DMS153 treated with DMSO at 0.1 percent for 48 hours (cell line): Measurements from ENCODE around the gene SBF1.

Experiments used
- DNase-seq: peaks from one replicate; lab custom pipeline; 2025; ENCODE audit not compliant: unreplicated experiment; lab: John Stamatoyannopoulos, UW

SBF1 gene

GRCh38 chr22:50467773-50468440, 6.9 kb downstream of the SBF1 start:
- DNase-seq: no peak

DNA sequence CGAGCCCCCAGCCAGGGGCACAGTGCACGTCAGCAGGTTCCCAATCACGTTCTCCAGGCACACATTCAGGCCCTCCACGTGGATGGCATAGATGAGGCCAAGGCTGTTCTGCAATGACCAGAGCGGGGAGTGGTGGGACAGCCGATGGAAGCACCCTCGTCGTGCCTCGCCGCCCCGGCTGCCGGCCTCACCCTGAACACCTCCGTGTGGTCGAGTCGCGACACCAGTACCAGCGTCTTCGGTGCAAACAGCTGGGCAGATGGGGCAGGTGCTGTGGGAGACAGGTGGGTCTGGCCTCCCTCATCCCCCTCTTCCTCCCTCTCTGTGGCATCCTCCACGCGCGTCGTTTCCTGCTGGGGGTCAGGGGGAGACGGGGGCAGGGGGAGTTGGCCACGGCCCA, 7.5 kb downstream of the SBF1 start:
- DNase-seq: no peak

- DNase-seq: no peak
Observed at GRCh38 chr22:50465066-50465930, 9.5 kb downstream of the SBF1 start.

DNA sequence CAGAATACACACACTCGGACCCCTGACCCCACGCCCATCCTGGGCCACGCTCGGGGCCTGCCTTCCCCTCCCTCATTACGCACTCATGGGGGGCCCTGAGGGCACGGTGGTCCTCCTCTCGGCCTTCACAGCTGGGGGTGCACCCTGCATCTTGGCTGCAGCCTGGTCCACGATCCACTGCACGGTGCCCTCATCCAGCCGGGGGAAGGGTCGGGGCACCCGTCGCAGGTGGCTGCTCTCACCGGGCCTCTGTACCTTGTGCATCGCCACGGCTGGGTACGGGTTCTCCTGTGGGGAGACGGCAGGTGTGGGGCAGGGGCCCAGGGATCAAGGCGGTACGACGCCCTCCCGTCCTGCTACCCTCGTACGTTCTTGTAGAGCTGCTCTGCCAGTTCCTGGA, 10.4 kb downstream of the SBF1 start:
- DNase-seq: no peak

DNA sequence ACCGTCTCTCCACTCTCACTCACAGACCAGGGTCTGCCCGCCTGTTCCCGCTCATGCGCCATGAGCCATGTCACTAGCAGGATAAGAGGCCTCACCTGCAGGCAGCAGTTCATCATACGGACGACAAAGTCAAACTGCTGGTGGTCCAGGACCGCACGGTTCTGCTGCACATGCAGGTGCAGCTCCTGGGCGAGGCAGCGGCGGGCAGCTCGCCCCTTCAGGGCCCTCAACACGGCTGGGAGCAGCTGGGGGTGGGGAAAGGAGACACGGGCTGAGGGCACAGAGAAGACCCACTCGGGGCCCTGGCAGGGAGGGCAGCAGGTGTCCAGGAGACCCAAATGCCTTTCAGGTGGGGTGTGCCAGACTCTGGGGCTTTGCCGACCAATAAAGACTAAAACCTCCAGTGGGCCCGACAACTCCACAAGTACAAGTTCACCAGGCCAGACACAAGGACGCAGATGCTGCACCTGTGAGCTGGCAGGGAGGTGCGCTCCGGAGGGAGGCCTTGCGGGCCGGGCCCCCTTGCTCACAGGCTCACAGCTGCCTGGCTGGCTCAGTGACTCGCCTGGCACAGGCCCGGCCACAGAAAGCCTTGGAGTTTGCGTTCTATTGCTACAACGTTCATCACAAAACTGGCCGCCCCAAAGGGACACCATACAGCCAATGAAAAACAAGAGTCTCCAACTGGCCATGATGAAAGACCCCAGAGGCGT, 11.5 kb downstream of the SBF1 start:
- no peak for DNase-seq

- no peak for DNase-seq
Observed at GRCh38 chr22:50461979-50462540, 12.8 kb downstream of the SBF1 start.

DNA sequence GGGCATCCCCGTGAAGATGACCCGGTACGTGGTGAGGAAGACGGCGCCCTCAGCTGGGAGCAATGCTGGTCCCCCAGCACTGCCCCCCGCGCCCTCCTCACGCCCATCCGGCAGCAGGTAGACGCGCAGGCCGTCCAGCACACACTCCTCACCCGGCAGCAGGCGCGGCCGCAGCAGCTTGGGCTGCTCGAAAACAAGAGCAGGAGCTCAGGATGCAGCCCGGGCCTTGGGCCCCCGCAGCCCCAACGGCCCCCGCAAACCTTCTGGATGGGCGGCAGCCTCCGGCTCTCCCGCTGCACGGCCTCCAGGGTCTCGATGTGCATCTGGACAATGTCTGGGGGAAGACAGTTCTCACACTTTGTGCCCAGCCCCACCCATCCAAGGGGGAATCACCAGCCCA, 13.3 kb downstream of the SBF1 start:
- DNase-seq: no peak

GRCh38 chr22:50460938-50461337, 13.9 kb downstream of the SBF1 start:
- no peak for DNase-seq

DNA sequence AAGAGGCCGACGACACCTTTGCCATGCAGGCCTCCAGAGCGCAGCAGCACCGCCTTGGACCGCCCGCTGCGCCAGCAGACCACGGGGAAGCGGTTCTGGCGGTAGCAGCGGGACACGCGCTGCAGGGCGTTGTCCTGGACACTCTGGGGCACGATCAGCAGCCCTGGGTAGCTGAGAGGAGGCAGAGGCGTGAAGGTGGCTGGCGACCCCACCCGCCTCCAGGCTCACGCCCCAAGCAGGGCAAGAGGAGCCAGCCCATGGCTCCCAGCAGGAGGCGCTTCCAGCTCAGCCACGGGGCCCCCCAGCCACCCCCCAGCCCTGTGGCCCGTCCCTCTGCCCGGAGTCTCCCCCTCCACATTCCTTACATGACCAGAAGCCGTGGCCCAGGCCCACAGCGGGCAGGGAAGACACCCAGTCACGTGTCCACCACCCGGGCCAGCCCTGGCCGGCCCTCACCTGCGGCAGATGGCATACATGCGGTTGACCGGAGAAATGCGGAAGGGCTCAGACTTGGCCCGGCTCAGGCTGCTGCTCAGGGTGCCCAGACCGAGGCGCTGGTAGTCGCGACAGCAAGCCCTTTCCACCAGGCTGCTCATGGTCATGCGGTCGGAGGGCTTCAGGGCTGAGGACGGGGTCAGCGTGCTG, 15.2 kb downstream of the SBF1 start:
- DNase-seq: no peak

- DNase-seq: no peak
Observed at GRCh38 chr22:50459016-50459415, 15.8 kb downstream of the SBF1 start.

DNA sequence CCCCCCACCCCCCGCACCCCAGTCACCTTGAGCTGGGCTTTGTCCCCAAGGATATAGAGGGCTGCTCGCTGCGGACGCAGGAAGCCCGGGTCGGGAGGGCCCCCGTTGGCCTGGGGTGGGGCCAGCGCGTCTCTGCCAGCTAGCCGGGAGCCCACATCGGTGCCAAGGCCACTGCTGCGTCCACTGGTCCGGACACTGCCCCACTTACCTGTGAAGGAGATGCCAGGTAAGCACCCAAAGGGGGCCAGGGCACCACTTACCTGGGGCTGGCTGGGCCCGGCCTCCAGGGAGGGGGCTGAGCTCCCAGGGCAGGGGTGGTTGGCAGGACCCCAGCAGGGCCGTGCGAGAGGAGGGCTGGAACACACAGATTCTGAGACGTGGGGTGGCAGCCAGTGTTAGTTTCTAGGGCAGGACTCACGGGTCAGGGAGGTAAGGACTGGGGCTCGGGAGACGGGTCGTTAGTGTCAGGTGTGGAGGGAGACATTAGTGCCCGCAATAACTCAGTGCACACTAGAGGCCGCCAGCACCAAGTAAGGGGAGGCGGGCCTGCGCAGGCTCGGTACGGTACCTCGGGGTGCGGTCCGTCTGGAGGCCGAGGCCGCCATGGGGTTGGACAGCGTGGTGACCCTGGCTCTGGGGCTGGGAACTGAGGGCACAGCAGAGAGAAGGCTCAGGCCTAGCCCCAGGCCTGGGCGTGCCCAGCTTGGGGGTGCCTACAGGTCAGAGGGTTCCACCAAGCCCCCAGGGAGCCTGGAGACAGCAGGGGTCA, 18.2 kb downstream of the SBF1 start:
- no peak for DNase-seq

DNA sequence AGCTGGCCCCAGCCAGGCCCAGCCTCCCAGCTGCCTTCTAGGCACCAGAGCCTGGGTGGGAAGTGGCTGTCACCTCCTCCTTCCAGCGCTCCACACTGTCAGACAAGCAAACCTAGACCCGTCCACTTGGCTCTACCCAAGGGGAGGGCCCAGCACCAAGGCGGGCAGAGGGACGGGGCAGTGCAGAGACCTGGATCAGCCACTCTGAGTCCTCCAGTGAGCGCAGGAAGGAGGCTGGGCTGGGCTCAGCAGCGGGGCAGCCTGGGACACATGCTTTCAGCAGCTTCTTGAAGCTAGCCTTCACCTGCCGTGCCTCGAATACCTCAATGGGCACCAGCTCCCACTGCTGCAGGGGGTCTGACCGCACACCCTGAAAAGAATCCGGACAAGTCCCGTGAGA, 18.8 kb downstream of the SBF1 start:
- no peak for DNase-seq

GRCh38 chr22:50455201-50455600, 19.6 kb downstream of the SBF1 start:
- no peak for DNase-seq

GRCh38 chr22:50454556-50455075, 20.2 kb downstream of the SBF1 start:
- DNase-seq: no peak

DNA sequence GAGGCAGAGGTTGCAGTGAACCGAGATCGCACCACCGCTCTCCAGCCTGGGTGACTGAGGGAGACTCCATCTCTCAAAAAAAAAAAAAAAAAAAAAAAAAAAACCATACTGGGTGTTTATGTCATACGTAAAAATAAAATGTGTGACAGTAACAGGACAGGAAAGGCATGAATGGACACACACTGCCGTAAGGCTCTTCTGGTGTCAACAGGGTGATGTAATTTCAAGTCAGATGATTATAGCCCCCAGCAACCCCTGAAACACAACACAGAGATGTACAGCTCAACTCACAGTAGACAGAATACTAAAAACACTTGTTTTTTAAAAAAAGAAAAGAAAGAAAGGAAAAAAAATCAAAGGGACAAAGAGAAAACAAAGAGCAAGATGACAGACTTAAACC, 22.2 kb downstream of the SBF1 start:
- DNase-seq: no peak

DNA sequence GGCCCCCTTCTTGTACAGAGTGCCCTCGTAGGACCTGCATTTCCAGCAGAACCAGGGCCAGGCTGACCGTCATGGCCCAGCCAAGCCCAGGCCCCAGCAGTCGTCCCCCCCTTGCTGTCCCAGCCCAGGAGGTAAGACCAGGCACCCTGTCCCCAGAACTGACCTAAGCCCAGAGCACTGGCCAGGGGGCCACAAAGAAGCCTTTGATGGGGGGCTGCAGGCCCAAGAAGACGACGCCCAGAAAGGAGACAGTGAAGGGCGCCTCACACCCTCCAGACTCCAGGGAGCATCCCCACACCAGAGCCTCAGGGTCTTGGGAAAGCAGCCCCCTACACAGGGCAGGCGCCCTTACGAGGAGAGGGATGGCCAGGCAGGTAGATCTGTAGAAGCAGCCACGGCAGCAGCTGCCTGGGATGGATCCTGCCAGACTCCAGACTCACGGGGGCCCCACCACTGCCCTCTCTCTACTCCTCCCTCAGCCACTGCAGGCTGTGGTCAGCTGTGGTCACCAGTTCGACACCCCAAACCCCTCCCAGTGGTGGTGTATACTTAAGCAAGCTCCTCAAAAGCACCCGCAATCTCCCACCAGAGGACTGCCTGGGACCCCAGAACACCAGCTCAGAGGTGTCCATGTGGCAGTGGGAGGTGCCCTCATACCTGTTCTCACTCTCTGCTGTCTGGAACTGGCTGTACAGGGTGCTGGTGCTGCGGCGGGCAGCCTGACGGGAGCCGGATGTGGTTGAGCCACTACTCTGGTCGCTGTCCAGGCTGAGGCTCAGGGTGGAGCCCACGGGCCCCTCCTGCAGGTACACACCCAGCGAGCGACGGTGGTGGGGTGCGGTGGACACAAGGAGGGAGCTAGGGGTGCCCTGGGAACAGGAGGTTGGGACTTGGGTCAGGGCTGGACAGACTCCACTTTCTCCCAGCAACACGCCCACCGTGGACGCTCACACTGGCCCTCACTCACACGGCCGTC, 27.0 kb downstream of the SBF1 start:
- no peak for DNase-seq

- no peak for DNase-seq
Observed at GRCh38 chr22:50446708-50447575, 27.9 kb downstream of the SBF1 start.
